HG03571 (cell line): ENCODE results near the gene MEP1B.
"Not testable (repeated sequence)": the region's sequence is repeated elsewhere in the genome, so short reads cannot be mapped to it uniquely, and the experiment has no call there.

Experiments used
- ATAC-seq: cut with Tn5 transposase; IDR thresholded peaks from one replicate; pipeline ENCODE4 v1.9.1; 2021; ENCODE audit not compliant: unreplicated experiment

The MEP1B gene

GRCh38 chr18:32208577-32208976 is 18.7 kb downstream of the MEP1B start:
- no peak for ATAC-seq

GRCh38 chr18:32209685-32210445 is 20.0 kb downstream of the MEP1B start:
- no peak for ATAC-seq

- ATAC-seq: no peak
These were observed 23.9 kb downstream of the MEP1B start for GRCh38 chr18:32213693-32214092.

- ATAC-seq: no peak
These were observed 26.6 kb downstream of the MEP1B start for GRCh38 chr18:32216390-32216789.

GRCh38 chr18:32219431-32220018 is 29.7 kb downstream of the MEP1B start:
- ATAC-seq: no peak

- ATAC-seq: not testable (repeated sequence)
These were observed 43.5 kb downstream of the MEP1B start for GRCh38 chr18:32233348-32233747.

GRCh38 chr18:32237049-32237448 is 47.2 kb downstream of the MEP1B start:
- no peak for ATAC-seq

GRCh38 chr18:32238635-32239268 is 48.9 kb downstream of the MEP1B start:
- ATAC-seq: no peak

GRCh38 chr18:32242395-32242794 is 52.6 kb downstream of the MEP1B start:
- ATAC-seq: no peak

- ATAC-seq: no peak
These were observed 53.5 kb downstream of the MEP1B start for GRCh38 chr18:32243358-32243757.

GRCh38 chr18:32244881-32245280 is 55.0 kb downstream of the MEP1B start:
- no peak for ATAC-seq

- no peak for ATAC-seq
These were observed 59.5 kb downstream of the MEP1B start for GRCh38 chr18:32249147-32249929.

- ATAC-seq: no peak
These were observed 61.6 kb downstream of the MEP1B start for GRCh38 chr18:32251466-32251865.

GRCh38 chr18:32252141-32252860 is 62.5 kb downstream of the MEP1B start:
- no peak for ATAC-seq

GRCh38 chr18:32255570-32255969 is 65.7 kb downstream of the MEP1B start:
- ATAC-seq: no peak

- ATAC-seq: no peak
These were observed 67.4 kb downstream of the MEP1B start for GRCh38 chr18:32257084-32257785.

- ATAC-seq: no peak
These were observed 68.3 kb downstream of the MEP1B start for GRCh38 chr18:32258148-32258547.

- ATAC-seq: peak; percentile 43
These were observed 68.8 kb downstream of the MEP1B start for GRCh38 chr18:32258558-32259204.

GRCh38 chr18:32259553-32259952 is 69.7 kb downstream of the MEP1B start:
- ATAC-seq: no peak

GRCh38 chr18:32261003-32261402 is 71.2 kb downstream of the MEP1B start:
- ATAC-seq: no peak
